NAMALWA (cell line): ENCODE data around the gene PTCD1.
"Not testable (repeated sequence)": the region's sequence is repeated elsewhere in the genome, so short reads cannot be mapped to it uniquely, and the experiment has no call there.

Source experiments
- DNase-seq: peaks from one replicate; pipeline ENCODE4 v3.0.0-alpha.2; 2015; ENCODE audit warnings: low spot score

PTCD1 gene

GRCh38 chr7:99448855-99449254 is 10.3 kb upstream of the PTCD1 start:
- no peak for DNase-seq

- peak; percentile 57 for DNase-seq
Measured at GRCh38 chr7:99447943-99448342, 9.3 kb upstream of the PTCD1 start.

GRCh38 chr7:99446096-99446495 is 7.5 kb upstream of the PTCD1 start:
- DNase-seq = no peak

GRCh38 chr7:99440195-99440594 is 1.6 kb upstream of the PTCD1 start:
- DNase-seq = no peak

- peak; percentile 45 for DNase-seq
Measured at GRCh38 chr7:99437946-99438572, 539 bp downstream of the PTCD1 start.

- DNase-seq = no peak
Measured at GRCh38 chr7:99433158-99433557, 5.4 kb downstream of the PTCD1 start.

GRCh38 chr7:99431756-99432540 is 6.7 kb downstream of the PTCD1 start:
- not testable (repeated sequence) for DNase-seq

- DNase-seq = no peak
Measured at GRCh38 chr7:99429756-99430155, 8.8 kb downstream of the PTCD1 start.

- no peak for DNase-seq
Measured at GRCh38 chr7:99428972-99429566, 9.5 kb downstream of the PTCD1 start.

GRCh38 chr7:99424932-99425730 is 13.5 kb downstream of the PTCD1 start:
- DNase-seq = no peak

- no peak for DNase-seq
Measured at GRCh38 chr7:99422625-99423024, 16.0 kb downstream of the PTCD1 start.

- DNase-seq = no peak
Measured at GRCh38 chr7:99422186-99422585, 16.4 kb downstream of the PTCD1 start.

- DNase-seq = no peak
Measured at GRCh38 chr7:99420986-99421385, 17.6 kb downstream of the PTCD1 start.

GRCh38 chr7:99420213-99420612 is 18.4 kb downstream of the PTCD1 start:
- no peak for DNase-seq

- DNase-seq = no peak
Measured at GRCh38 chr7:99419323-99420021, 19.1 kb downstream of the PTCD1 start.

GRCh38 chr7:99418260-99418659 is 20.3 kb downstream of the PTCD1 start:
- DNase-seq = no peak

- peak; percentile 66 for DNase-seq
Measured at GRCh38 chr7:99415513-99416127, 23.0 kb downstream of the PTCD1 start.

- DNase-seq = no peak
Measured at GRCh38 chr7:99410635-99411034, 28.0 kb downstream of the PTCD1 start.

- peak; percentile 52 for DNase-seq
Measured at GRCh38 chr7:99409806-99410205, 28.8 kb downstream of the PTCD1 start.

GRCh38 chr7:99409192-99409572 is 29.4 kb downstream of the PTCD1 start:
- DNase-seq = peak; percentile 66
